Measurements from ENCODE around the gene NCOA3. TPM values are rescaled to one million over a fixed set of nuclear protein-coding genes. Genes with fewer than 3 reads are reported as not detected.
A peak's percentile ranks its signal among the peaks of the same experiment; 100 is the strongest.

The NCOA3 gene
- total and polyA plus RNA-seq, 7 donors: 11.9 to 56.9 (median 18.1) TPM

DNA sequence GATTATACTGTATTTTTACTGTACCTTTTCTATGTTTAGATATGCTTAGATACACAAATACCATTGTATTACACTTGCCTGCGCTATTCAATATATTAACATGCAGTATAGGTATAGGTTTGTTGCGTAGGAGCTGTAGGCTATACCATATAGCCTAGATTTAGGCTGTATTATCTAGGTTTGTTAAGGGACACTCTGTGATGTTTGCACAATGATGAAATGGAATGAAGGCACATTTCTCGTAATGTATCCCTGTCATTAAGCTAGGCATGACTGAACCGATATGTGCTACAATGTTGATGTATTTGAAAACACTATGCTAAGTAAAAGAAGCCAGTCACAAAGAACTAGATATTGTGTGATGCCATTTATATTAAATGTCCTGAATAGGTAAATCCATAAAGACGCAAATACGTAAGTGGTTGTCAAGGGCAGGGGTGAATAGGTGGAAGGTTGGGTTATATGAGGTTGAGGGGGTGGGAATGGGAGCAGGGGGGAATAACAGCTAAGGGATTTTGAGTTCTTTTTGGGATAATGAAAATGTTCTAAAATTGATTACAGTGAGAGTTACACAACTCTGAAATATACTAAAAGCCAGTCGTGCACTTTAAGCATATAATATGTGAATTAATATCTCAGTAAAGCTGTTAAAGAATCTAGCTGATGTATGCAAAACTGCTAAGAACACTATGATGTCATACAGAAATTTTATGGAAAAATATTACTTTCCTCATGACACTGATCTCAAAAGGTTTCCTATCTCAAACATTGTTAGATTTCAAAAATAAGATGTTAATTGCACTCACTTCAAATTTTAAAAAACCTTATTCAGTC is 97.4 kb downstream of the NCOA3 start:
- ATAC-seq (no peak), DNase-seq (no peak)
- WGBS, 3 donors: 84 to 91% (median 89%) methylated on average over 7 of the region's 7 CpGs
- H3K4me3 ChIP-seq: no peak overlapping the region
- peaks cover 25% of the 10 kb centered on the region for H3K4me1 ChIP-seq
- TF ChIP-seq, protein P1, sequence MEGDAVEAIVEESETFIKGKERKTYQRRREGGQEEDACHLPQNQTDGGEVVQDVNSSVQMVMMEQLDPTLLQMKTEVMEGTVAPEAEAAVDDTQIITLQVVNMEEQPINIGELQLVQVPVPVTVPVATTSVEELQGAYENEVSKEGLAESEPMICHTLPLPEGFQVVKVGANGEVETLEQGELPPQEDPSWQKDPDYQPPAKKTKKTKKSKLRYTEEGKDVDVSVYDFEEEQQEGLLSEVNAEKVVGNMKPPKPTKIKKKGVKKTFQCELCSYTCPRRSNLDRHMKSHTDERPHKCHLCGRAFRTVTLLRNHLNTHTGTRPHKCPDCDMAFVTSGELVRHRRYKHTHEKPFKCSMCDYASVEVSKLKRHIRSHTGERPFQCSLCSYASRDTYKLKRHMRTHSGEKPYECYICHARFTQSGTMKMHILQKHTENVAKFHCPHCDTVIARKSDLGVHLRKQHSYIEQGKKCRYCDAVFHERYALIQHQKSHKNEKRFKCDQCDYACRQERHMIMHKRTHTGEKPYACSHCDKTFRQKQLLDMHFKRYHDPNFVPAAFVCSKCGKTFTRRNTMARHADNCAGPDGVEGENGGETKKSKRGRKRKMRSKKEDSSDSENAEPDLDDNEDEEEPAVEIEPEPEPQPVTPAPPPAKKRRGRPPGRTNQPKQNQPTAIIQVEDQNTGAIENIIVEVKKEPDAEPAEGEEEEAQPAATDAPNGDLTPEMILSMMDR (IDR thresholded peaks at IDR 0.05): no peak
- H3K27me3 ChIP-seq (ENCODE audit: insufficient read depth in 3 of 3, low read length in 2 of 3): no peaks in the 10 kb centered on the region
- intact Hi-C loops (cut with DNase I): loop anchor here in 1 of 2 donors (10.0 kb wide), 1 partner anchor 194 kb away; no protein-coding TSS in a partner anchor
- H3K9me3 ChIP-seq: no peaks in the 10 kb centered on the region
- no peak overlapping the region for H3K27ac ChIP-seq
- H3K36me3 ChIP-seq (ENCODE audit: insufficient read depth in 1 of 2, low read depth in 1 of 2): no peaks in the 10 kb centered on the region

DNA sequence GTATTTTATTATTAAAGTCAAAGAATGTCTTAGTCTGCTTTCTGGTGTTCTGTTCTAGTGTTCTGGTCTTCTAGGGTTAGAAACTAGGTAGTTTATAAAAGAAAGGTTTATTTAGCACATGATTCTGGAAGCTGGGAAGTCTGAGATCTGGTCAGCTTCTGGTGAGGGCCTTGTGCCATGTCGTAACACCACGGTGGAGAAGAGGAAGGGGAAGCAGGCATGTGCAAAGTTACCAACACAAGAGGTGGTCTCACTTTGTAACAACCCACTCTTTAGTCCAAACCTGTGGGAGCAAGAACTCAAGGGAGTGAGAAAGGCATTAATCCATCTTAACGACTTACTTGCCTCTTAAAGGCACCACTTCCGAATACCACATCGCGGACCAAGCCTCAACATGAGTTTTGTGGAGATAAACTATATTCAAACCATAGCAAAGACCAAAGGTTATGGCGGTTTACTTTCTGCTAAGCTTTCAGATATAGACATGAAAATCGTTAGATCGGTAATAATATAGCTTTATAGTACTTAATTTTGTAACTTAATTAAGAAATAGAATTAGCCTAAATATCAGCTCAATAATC is 99.4 kb downstream of the NCOA3 start:
- H3K27me3 ChIP-seq (ENCODE audit: insufficient read depth in 3 of 3, low read length in 2 of 3): no peaks in the 10 kb centered on the region
- H3K9me3 ChIP-seq: no peaks in the 10 kb centered on the region
- ATAC-seq: no peak
- TF ChIP-seq, protein P1 (IDR thresholded peaks at IDR 0.05): no peak
- no peak overlapping the region for H3K27ac ChIP-seq
- no peaks in the 10 kb centered on the region for H3K36me3 ChIP-seq (ENCODE audit: insufficient read depth in 1 of 2, low read depth in 1 of 2)
- intact Hi-C loops (cut with DNase I): loop anchor here in 1 of 2 donors (1.0 kb wide), 1 partner anchor 12 kb away; no protein-coding TSS in a partner anchor
- 84 to 88% (median 87%) methylated on average over 9 of the region's 9 CpGs for WGBS, 3 donors
- peaks cover 20% of the 10 kb centered on the region for H3K4me1 ChIP-seq
- H3K4me3 ChIP-seq: no peak overlapping the region
- no peak for DNase-seq

DNA sequence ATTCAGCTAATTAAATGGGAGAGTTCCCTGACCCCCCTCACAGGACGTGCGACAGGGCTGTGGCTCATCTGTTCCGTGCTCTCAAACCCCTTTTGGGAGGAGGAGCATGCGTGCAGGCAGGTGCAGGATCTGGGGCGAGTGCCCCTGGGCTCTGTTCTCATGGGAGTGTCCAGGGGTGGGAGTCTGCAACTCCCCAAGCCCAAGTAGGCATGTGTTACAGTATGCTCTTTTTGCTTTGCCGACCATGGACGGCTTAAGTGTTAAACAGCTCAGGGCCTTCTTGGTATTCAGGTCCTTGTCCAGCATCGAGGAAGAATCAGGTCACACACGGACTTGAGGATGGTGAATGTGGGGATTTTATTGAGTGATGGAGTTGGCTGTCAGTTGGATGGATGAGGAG is 101.6 kb downstream of the NCOA3 start:
- no peak overlapping the region for H3K4me3 ChIP-seq
- TF ChIP-seq, protein P1 (IDR thresholded peaks at IDR 0.05): no peak
- no peaks in the 10 kb centered on the region for H3K9me3 ChIP-seq
- H3K36me3 ChIP-seq (ENCODE audit: insufficient read depth in 1 of 2, low read depth in 1 of 2): no peaks in the 10 kb centered on the region
- intact Hi-C loops (cut with DNase I): no loop called here
- peaks cover 20% of the 10 kb centered on the region for H3K4me1 ChIP-seq
- DNase-seq (no peak), ATAC-seq (peak in 2 of 4 donors; percentile 23 to 36)
- no peak overlapping the region for H3K27ac ChIP-seq
- 49 to 94% (median 74%) methylated on average over 9 of the region's 9 CpGs for WGBS, 3 donors
- H3K27me3 ChIP-seq (ENCODE audit: insufficient read depth in 3 of 3, low read length in 2 of 3): no peaks in the 10 kb centered on the region

DNA sequence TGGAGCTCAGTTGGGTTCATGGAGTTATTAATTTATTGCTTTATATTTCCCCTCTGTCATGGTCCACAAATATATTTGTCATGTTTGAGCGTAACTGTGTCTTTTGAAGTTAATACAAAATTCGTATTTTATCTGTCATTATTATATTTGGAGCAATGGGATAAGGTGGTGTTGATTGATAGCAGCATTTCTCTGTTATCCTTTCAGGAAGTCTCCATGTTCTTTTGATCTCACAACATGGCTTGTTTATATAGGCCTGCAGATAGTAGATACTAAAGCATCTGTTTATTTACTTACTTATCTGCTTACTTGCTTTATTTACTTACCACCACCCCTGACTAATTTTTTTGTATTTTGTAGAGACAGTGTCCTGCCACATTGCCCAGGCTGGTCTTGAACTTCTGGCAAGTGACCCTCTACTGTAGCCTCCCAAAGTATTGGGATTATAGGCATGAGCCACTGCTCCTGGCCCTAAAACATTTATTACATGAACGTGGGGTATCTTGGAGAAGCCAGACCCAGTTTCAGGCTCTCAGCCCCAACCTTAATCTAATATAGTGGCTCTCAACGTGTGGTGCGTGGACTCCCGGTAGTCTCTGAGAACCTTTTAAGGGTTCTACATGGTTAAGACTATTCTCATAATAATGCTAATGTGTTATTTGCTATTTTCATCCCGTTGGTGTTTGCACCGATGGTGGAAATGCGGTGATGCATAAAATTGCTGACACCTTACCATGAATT is 104.2 kb downstream of the NCOA3 start:
- TF ChIP-seq, protein P1 (IDR thresholded peaks at IDR 0.05): no peak
- H3K36me3 ChIP-seq (ENCODE audit: insufficient read depth in 1 of 2, low read depth in 1 of 2): no peaks in the 10 kb centered on the region
- H3K4me1 ChIP-seq: peaks cover 29% of the 10 kb centered on the region
- H3K27ac ChIP-seq: no peak overlapping the region
- H3K27me3 ChIP-seq (ENCODE audit: insufficient read depth in 3 of 3, low read length in 2 of 3): no peaks in the 10 kb centered on the region
- no peak for ATAC-seq
- intact Hi-C loops (cut with DNase I): no loop called here
- H3K4me3 ChIP-seq: no peak overlapping the region
- WGBS, 3 donors: 81 to 85% (median 84%) methylated on average over 9 of the region's 9 CpGs
- DNase-seq: no peak
- no peaks in the 10 kb centered on the region for H3K9me3 ChIP-seq

Measured in psoas muscle (tissue), 8 donors.